SIG-M5 treated with dmso at 0.1 percent for 504 hours (cell line): ENCODE results near the gene ALOX15.
"Not testable (repeated sequence)": the region's sequence is repeated elsewhere in the genome, so short reads cannot be mapped to it uniquely, and the experiment has no call there.

ENCODE experiments used
- DNase-seq: peaks from one replicate; lab custom pipeline; 2025; ENCODE audit not compliant: unreplicated experiment; lab: John Stamatoyannopoulos, UW

ALOX15 gene

DNA sequence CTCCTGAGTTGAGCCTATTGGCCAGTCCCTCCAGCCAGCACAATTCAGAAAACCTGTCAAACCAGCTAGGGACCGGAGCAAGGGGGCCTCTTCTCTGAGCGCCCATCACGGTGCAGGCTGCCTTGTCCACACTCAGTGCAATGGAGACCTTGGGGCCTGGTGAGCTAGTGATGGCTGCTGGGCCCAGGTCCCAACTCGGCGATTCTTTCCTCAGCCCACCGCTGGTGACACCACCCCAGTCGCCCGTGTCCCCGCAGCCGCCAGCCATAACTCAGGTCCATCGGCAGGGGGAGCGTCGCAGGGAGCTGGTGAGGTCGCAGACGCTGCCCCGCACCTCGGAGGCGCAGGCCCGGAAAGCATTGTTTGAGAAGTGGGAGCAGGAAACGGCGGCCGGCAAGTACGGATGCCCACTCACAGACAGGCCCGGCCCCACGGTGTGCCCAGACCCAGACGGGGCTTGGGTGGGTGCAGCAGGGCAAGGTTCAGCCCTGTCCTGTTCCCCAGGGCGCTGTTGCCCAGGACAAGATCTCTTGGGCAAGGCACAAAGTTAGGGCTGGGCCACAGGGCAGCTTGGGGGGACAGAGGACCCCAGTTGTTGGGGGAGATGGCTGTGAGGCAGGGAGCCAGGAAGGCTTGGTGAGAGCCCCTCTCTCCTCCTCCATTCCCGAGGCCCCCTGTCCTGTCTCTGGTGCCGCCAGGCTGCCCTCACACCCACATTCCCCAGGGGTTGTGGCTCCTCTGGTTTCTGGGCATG, 46.4 kb downstream of the ALOX15 start:
- DNase-seq, result peak; percentile 10

DNA sequence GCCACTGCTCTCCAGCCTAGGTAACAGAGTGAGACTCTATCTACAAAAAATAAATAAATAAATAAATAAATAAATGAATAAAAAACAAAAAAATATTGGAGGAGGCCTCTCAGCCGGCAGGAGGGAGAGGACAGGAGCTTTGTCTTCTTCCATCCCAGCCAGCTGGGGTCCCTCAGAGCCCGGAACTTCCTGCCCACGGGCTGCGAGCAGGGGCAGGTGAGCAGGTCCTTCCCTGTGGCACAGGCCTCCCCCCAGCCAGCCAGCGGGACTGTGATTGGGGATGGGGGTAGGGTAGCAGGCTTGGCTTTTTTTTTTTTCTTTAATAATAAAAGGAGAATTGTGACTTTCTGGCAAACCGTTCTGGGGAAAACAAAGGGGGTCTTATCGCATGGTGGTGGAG, 47.1 kb downstream of the ALOX15 start:
- DNase-seq, result no peak

DNA sequence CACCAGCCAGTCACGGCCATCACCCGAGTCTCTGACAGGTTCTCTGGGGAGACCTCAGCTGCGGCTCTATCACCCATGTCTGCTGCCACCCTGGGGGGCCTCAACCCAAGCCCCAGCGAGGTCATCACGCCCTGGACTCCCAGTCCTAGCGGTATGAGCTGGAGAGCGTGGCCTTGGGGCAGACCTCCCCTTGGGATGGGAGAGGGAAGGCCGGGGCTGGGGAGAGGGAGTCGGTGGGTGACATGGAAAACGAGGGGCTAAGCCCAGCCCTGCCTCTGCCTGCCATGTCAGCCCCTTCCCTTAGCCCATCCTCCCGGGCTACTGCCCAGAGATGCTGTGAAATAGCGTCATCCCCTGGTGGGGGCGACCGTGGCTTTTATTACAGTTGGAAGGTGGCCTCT, 48.5 kb downstream of the ALOX15 start:
- no peak for DNase-seq

DNA sequence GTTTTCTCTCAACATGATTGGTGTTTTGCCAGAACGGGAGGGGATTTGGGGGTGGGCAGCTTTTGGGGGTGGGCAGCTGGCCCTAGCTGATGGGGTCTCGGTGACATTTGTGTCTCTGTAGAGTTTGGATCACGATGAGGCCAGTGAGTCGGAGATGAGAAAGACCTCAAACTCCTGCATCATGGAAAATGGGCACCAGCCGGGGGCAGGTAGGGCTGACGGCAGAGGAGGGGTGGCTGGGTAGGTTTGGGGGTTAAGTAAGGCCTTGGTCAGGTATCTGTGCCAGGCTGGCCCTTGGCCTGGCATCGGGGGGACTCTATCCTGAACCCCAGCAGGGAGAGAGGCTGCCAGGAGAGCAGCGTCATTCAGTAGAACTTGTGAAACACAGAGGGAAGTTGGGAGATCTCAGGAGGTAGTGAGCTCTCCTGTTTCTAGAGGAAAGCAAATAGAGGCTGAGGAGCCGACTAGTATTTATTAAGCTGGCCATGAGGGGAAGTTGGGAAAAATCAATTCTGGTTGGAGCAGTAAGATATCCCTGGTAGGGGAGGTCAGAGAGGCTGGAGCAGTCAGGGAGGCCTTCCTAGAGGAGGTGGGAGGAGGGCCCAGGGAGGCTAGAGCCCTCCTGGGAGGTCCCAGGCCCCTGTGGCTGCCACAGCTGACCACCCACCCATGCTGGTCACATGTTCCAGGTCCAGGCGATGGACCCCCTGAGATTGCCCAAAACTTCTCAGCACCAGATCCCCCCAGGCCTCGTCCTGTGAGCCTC, 49.1 kb downstream of the ALOX15 start:
- no peak for DNase-seq

DNA sequence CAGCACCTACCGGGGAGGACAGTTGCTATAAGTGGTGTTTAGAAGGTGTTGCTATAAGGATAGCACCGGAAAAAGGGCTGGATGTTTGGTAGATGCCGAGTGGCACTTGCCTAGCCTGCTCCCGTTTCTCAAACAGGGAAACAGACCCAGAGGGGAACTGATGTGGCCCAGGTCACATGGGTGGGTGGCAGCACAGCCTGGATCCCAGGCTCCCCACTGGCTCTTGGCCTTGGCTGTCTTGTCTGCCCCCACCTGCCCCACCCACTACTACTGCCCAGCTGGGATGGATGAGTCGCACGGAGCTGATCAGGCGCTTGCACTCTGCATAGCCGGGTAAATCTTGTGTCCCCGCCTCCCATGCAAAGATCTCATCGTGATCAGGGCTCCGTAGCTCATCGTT, 49.9 kb downstream of the ALOX15 start:
- DNase-seq, result no peak

DNA sequence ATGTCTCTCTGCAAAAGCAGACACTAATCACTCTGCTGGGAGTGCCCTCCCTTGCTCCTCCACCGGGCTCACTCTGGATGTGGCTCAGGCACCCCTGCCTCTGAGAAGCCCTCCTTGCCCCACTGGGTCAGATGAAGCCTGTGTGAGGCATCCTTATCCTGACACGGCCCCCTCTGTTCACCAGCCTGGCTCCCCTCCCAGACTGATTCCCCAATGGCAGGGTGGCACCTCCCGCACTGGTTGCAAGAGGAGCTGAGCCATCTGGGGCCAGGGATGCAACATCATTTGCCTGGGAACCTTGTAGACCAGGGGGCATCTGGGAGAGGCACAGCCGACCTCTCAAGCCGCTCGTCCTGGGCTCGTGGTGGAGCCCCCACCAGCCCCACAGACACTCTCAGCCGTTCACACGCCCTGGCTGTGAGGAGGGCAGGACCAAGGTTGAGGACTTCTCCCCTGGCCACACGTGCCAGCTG, 50.5 kb downstream of the ALOX15 start:
- DNase-seq, result no peak

DNA sequence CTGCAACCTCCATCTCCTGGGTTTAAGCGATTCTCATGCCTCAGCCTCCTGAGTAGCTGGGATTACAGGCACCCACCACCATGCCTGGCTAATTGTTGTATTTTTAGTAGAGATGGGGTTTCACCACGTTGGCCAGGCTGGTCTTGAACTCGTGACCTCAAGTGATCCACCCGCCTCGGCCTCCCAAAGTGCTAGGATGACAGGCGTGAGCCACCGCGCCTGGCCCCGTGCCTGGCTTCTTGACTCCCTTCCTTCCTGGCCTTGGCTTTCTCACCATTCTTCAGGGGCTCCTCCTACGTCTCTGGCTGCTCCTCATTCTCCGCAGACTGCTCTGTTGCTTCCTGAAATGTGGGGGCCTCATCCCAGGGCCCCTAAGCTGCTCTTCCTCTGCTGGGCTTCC, 51.4 kb downstream of the ALOX15 start:
- not testable (repeated sequence) for DNase-seq

DNA sequence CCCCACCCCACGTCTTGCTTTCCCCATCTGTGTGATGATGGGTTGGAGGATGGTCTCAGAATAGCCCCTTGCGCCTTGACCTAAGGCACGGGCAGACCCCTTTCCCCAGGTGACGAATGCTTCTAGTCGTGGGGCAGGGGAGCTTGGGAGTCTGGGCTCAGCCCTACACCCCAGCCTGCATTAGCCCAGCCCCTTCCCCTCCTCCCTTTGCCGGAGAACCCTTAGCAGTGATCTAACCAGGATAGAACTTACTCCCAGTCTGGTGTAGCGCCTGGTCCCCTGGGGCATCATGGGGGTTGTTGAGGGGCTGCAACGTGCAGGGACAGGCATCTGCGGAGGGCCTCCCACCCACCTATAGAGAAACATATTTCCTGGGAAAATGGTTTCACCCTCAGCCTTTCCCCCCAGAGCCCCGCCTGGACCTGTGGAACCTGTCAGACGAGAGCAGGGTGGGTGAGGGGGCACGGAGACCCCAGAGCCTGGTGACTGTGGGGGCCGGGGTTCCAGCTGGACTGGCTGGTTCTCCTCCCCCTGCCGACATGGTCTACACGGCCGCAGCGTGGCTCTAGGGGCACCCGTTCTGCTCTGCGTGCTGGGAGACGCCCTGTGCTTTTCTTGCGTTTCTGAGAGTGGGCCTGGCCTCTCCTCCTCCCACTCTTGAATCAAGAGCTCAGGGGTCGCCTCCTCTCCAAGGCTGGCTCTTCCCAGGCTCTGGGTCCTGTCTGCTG, 52.4 kb downstream of the ALOX15 start:
- DNase-seq, result no peak

DNA sequence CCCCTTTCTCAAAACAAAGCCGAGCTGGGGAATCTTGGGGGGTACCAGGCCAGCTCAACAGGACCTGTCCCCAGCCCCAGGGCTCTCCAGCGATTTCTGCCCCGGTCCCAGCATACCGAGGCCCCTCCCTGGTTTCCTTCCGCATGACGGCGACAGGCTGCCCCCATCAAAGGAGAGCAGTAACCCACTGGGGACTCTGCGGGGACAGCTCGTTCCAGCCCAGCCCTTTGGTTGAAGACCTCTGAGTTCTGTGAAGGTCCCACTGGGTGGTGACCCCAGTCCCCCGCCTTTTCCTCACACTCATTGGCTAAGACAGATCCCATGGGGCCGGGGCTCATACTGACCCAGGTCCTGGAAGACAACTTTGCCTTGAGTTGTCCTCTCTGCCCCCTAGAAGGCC, 53.1 kb downstream of the ALOX15 start:
- no peak for DNase-seq

DNA sequence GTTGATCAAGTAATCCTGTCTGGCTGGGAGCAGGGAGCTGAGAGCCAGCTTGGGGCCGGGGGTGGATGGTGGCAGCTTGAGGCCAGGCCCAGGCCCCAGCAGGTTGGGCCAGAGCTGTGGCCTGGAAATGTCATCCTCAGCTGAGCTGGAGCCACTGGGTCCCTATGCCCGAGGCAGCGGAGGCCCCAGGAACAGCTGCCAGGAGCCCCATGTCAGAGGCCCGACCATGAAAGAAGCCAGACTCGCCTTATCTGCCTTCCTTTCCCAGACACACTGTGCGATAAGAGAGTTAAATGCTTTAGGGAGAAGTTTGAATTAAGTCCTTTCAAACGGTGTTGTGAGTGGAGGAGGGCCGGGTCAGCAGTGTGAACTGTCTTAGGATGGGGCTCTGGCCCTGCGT, 53.7 kb downstream of the ALOX15 start:
- DNase-seq, result no peak

DNA sequence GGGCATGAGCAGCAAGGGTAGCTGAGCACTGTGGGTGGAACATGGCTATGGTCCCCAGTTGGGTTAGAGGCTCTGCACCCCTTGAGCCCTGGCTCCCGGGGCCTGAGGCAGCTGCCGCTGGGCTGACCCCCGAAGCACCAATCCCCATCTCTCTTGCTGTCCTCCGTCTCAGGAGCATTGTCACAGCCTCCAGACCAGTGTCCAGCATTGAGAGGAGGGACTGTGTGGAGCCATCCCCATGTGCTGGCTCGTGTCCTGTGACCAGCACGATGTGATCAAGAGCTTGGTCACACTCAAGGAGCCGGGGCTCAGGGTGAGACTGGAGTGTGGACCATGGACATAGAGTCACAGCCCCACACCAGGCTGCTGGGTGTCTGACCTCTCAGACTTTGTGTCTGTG, 54.3 kb downstream of the ALOX15 start:
- no peak for DNase-seq

DNA sequence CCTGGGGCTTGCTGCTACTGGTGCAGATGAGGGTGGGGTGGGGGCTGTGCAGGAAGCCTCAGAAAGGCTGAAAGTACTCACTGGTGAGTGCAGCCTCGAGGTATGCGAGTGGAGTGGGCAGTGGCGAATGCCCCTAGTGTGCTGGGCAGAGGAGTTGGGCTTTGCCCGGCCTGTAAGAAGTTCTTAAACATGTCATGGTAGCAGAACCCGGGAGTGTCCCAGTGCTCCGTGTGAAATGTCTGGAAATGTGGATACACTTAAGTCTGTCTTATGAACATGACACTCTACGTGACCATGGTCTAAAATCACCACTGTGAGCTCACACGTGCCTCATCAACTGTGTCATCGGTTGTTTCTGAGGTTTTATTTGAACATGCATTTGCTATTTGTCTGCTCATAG, 55.4 kb downstream of the ALOX15 start:
- no peak for DNase-seq

DNA sequence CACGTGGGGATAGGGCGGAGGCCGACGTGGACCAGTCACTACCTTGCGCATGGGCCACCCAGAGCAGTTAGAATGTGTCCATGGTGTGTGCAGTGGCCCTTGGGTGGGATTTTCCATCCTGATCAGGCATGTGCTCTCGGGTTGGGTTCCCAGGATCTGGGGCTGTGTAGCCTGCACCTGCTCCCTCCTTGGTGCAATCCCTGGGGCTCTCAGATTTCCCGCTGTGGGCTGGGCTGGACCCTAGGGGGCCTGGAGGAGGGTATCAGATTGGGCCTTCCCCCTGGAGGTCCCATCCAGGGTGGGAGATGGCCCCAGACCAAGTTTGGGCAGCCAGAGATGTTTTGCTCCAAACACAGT, 55.9 kb downstream of the ALOX15 start:
- no peak for DNase-seq

DNA sequence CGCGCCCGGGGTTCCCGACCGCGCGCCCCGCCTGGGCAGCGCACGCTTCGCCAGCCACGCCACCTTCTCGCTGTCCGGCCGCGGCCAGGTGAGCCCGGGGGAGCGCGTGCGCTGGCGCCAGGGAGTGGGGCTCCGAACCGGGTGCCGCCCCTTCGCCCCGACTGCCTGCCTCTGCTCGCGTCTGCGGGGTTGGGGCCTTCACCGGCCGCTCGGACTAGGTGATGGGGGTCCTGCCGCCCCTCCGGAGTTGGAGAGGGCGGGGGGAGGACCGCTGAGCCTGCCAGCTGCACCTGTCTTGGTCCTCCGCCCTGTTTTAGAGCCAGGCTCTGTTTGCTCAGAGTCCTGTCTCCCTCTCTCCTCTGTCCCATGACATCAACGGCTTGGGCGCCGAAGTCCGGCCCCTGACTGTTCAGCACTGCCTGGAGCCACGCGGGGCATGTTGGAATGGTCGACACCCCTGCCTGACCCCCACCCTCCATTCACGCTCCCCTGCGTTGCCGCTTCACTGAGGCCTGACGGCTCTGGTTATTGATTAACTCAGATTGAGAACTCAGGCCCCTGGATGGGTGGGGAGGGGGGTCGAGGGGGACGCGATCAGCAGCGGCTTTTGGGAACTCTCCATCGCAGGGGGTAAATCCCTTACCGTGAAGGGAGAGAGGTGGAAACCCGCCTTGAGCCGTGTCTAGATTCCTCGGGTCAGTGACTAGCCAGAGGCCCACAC, 56.4 kb downstream of the ALOX15 start:
- DNase-seq, result no peak

DNA sequence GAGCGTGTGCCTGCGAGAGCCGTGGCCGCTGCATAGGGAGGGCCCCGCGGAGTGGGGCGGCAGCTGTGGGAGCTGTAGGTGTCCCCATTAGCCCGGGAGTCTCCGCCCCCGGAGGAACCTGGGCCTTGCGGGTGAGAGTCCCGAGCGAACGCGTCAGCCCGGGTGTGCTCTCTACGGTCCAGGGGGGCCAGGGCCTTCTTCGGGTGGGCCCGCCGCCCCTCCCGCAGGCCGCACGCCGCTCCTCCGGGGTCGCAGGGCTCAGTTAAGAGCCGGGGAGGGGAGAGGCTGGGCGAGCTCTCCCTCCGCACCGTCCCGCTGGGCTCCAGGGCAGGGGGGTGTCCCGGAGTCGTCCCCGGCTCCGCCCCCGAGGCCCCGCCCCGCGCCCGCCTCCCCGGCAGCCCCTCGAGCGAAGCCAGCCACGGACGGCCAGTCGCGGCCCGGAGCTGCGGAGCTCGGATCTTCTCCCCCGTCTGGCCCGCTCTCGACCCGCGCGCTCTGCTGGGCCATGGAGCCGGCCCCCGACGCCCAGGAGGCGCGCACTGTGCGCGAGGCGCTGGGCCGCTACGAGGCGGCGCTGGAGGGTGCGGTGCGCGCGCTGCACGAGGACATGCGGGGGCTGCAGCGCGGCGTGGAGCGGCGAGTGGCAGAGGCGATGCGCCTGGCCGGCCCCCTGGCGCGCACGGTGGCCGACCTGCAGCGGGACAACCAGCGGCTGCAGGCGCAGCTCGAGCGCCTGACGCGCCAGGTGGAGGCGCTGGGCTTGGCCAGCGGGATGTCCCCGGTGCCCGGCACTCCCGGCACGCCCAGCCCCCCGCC, 57.2 kb downstream of the ALOX15 start, which contains the start of gene SMTNL2:
TSS of gene SMTNL2 (plus strand) at position 429 of the 816 bp plus-strand sequence. CDS start at position 506, 77 bp downstream.
- no peak for DNase-seq

DNA sequence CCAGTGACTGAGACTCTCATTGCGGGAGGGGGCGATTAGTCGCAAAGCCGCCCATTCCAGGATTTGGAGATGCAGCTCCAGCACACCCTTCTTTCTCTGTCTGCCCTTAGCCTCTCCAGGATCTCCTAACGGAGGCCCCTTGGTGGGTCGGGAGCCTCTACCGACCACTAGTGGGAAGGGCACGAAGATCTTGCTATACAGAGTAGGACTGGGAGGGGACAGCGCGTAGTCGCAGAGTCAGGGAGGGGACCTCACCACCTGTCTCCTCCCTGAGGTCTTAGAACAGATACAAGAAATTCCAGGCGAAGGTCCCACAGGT, 57.7 kb downstream of the ALOX15 start:
- peak; percentile 34 for DNase-seq

DNA sequence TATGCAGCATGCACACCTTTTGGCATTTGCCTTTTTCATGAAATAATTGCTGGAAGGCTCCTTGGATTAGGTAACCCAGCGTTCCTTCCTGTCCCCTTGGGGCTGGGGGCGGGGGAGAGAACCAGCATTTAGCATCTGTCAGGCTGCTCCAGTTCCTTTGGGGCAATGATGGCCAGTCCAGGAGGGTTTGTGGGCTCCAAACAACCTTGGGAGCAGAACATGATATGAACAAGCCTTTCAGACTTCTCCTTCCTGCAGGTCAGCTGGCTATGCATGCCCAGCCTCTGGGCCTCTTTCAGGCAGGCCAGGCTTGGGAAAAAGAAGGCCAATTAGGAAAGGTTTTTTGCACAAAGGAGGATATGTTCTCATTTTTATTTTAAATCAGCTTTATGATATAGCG, 58.3 kb downstream of the ALOX15 start:
- no peak for DNase-seq

DNA sequence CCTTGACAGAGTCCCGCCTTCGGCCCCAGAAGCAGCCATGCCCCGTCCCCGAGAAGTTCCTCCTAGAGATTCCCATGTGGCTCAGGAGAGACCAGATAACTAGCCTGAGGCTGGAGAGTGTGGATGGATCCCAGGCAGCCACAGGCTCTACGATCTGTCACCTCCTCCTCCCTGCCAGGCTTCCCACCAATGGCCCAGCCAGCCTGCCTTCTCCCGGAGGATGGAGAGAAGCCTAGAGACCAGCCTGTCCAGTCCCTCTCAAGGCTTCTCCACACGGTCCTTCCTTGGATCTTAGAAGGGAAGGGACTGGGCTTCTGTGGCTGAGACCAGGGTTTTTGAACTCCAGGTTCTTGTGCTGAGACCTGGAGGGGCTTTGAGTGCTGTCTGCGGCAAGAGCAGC, 58.8 kb downstream of the ALOX15 start:
- DNase-seq, result no peak

DNA sequence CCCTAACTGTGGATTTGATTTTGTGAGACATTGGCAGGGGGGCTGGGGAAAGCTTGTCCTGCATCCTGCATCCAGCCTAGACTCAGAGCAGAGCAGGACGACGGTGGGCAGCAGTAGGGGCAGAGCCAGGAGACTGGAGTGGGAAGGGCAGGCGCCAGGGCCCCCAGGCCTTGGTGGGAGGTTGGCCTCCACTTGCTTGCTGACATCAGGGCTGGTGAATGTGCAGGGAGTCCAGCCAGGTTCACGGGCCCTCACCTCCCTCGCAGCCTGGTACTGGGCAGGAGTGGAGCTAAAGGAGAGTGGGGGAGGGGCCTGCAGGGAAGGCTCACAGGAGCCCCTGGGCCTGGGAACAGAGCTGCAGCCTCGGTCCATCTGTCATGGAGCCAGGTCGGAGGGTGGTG, 59.4 kb downstream of the ALOX15 start:
- DNase-seq, result no peak
